Endothelial cell of umbilical vein (primary cell): ENCODE measurements around the gene AKT1. TPM values are rescaled to one million over a fixed set of nuclear protein-coding genes. Genes with fewer than 3 reads are reported as not detected.

Experiments used
- BruUV-seq: library from RNA; stranded (reverse); fragments of 400-500 nt; replicated peaks from 2 replicates; lab custom pipeline; 2021; lab: Mats Ljungman, UMichigan
- CTCF ChIA-PET: fragments of 300-600, 350-600 bp; sonication (Branson Sonifier 250); formaldehyde crosslinking; loops from one replicate; lab custom pipeline; 2021; ENCODE audit warnings: antibody characterized with exemption, inconsistent platforms; lab: Charles Lee
- POLR2A ChIA-PET: fragments of 300-600, 350-600 bp; sonication (Branson Sonifier 250); formaldehyde crosslinking; loops from one replicate; lab custom pipeline; 2021; ENCODE audit warnings: antibody characterized with exemption, inconsistent platforms; lab: Charles Lee
- DNase-seq: peaks from one replicate; pipeline ENCODE4 v3.0.0-alpha.2; 2011; ENCODE audit warnings: low read depth, low spot score
- FAIRE-seq: peaks from 2 replicates; lab custom pipeline; 2011; peaks lifted over from hg19 to GRCh38; lab: Jason Lieb, UNC
- H2AFZ ChIP-seq: 2 replicates; pipeline ENCODE4 v1.6.0; 2012; ENCODE audit warnings: low read depth, low read length, control low read depth, inconsistent platforms
- H3K27ac ChIP-seq: 2 replicates; pipeline ENCODE4 v1.5.1; 2011; ENCODE audit warnings: low read depth, mild to moderate bottlenecking, control low read depth, low read length, moderate library complexity; ENCODE audit not compliant: insufficient read depth
- H3K27me3 ChIP-seq, 2 experiments: 2 replicates each; pipeline versions ENCODE4 v1.6.0 to v1.6.1; 2011; ENCODE audit warnings: low read length in 2 of 2, mixed read lengths in 1 of 2; ENCODE audit not compliant: control insufficient read depth in 2 of 2, insufficient read depth in 2 of 2
- H3K36me3 ChIP-seq, 2 experiments: 2 replicates in 1 of 2; 3 replicates in 1 of 2; pipeline ENCODE4 v1.5.1; 2011; ENCODE audit warnings: low read length in 2 of 2, mild to moderate bottlenecking in 1 of 2, moderate library complexity in 1 of 2; ENCODE audit not compliant: control insufficient read depth in 2 of 2, insufficient read depth in 2 of 2; ENCODE audit errors: extremely low read depth in 1 of 2
- H3K4me1 ChIP-seq: 3 replicates; pipeline ENCODE4 v1.5.1; 2011; ENCODE audit warnings: mild to moderate bottlenecking, low read length; ENCODE audit not compliant: control insufficient read depth, insufficient read depth; ENCODE audit errors: extremely low read depth
- H3K4me2 ChIP-seq: 2 replicates; pipeline ENCODE4 v1.6.1; 2011; ENCODE audit warnings: low read length, control low read depth, mixed read lengths; ENCODE audit not compliant: insufficient read depth
- H3K4me3 ChIP-seq, 3 experiments: fragments of 200-600 bp in 1 of 3; sonication (generic), shearing (Covaris generic) in 1 of 3; replicated peaks in 1 of 3; 2 replicates each; pipeline ENCODE4 v1.5.1; 2011 to 2016; ENCODE audit warnings: control low read depth in 3 of 3, low read length in 3 of 3, mild to moderate bottlenecking in 2 of 3, inconsistent platforms in 1 of 3, low read depth in 1 of 3, moderate library complexity in 1 of 3; ENCODE audit not compliant: insufficient read depth in 1 of 3
- H3K79me2 ChIP-seq: 2 replicates; pipeline ENCODE4 v1.6.0; 2012; ENCODE audit warnings: low read length, inconsistent platforms; ENCODE audit not compliant: control insufficient read depth, insufficient read depth
- H3K9ac ChIP-seq: replicated peaks from 2 replicates; pipeline ENCODE3; 2011; ENCODE audit warnings: low read length, control low read depth; ENCODE audit not compliant: insufficient read depth; ENCODE audit errors: extremely low read depth
- H3K9me1 ChIP-seq: replicated peaks from 3 replicates; pipeline ENCODE4 v1.6.0; 2011; ENCODE audit warnings: mild to moderate bottlenecking, low read length; ENCODE audit not compliant: control insufficient read depth, insufficient read depth; ENCODE audit errors: extremely low read depth
- H3K9me3 ChIP-seq: replicated peaks from 2 replicates; pipeline ENCODE4 v1.5.1; 2012; ENCODE audit warnings: low read length, inconsistent platforms; ENCODE audit not compliant: control insufficient read depth, insufficient read depth
- H4K20me1 ChIP-seq: replicated peaks from 2 replicates; pipeline ENCODE3; 2011; ENCODE audit warnings: mild to moderate bottlenecking, low read length; ENCODE audit not compliant: control insufficient read depth, insufficient read depth; ENCODE audit errors: extremely low read depth
- EZH2 ChIP-seq: IDR thresholded peaks from 2 replicates; pipeline ENCODE4 v1.6.1; 2012; ENCODE audit warnings: borderline replicate concordance, low read depth, mild to moderate bottlenecking, moderate library complexity, low read length, inconsistent platforms; ENCODE audit not compliant: severe bottlenecking
- FOS ChIP-seq: IDR thresholded peaks from 2 replicates; pipeline ENCODE4 v1.6.1; 2011; ENCODE audit warnings: mild to moderate bottlenecking, low read length, moderate library complexity, borderline replicate concordance; ENCODE audit not compliant: insufficient read depth
- GATA2 ChIP-seq: IDR thresholded peaks from 2 replicates; pipeline ENCODE4 v1.7.0; 2011; ENCODE audit warnings: low read depth, mild to moderate bottlenecking, moderate library complexity, mixed read lengths, low read length; ENCODE audit not compliant: insufficient read length, insufficient read depth
- JUN ChIP-seq: IDR thresholded peaks from 2 replicates; pipeline ENCODE4 v1.6.1; 2011; ENCODE audit warnings: borderline replicate concordance, low read depth; ENCODE audit not compliant: insufficient read length, insufficient read depth
- MAX ChIP-seq: IDR thresholded peaks from 2 replicates; pipeline ENCODE4 v1.6.1; 2011; ENCODE audit not compliant: insufficient read depth, insufficient read length
- MYC ChIP-seq: IDR thresholded peaks from one replicate; pipeline ENCODE4 v1.6.1; 2011; ENCODE audit warnings: mild to moderate bottlenecking, low read depth, low read length
- POLR2A ChIP-seq: IDR thresholded peaks from 2 replicates; pipeline ENCODE4 v1.6.1; 2012; ENCODE audit warnings: low read depth, mild to moderate bottlenecking, control low read depth, low read length
- POLR2AphosphoS5 ChIP-seq: IDR thresholded peaks from 2 replicates; pipeline ENCODE4 v1.6.1; 2012; ENCODE audit warnings: low read depth, mild to moderate bottlenecking, control low read depth, low read length, moderate library complexity; ENCODE audit not compliant: insufficient read depth
- dilution Hi-C: fragments of 300-500 bp; cut with MboI; formaldehyde crosslinking; loops from one replicate; pipeline ENCODE4 v1.15.0; 2019; ENCODE audit warnings: low sequenced_read_pairs; ENCODE audit not compliant: extremely low pct_ligation_motif_present
- intact Hi-C: fragments of 100-400 bp; cut with micrococcal nuclease; formaldehyde crosslinking; loops from one replicate; pipeline ENCODE4 v1.10.0; 2022
- polyA plus RNA-seq, 4 experiments: library from polyadenylated mRNA; depleted of rRNA in 3 of 4; stranded (reverse) in 3 of 4; unstranded in 1 of 4; fragments of >200 nt; gene quantifications; 2 replicates each; pipeline versions ENCODE4 v1.2.1 to v1.2.3, GENCODE V29; 2011 to 2012; ENCODE audit warnings: missing spikeins in 1 of 4
- total RNA-seq: library from RNA; stranded (reverse); gene quantifications from 2 replicates; pipeline ENCODE4 v1.2.3, GENCODE V29; 2021
- TF ChIP-seq, protein P1 (sequence below), 2 donors: IDR thresholded peaks; 1 replicate in 1 of 2; 2 replicates in 1 of 2; pipeline ENCODE4 v1.5.1; 2011; ENCODE audit warnings: low read length in 2 of 2, mild to moderate bottlenecking in 2 of 2, moderate library complexity in 2 of 2, control low read depth in 1 of 2, inconsistent platforms in 1 of 2, low read depth in 1 of 2; ENCODE audit not compliant: insufficient read depth in 1 of 2; ENCODE audit errors: extremely low read depth in 1 of 2

The AKT1 gene
- total and polyA plus RNA-seq, 2 donors (not counting 3 experiments of a cell fraction or from before 2014, with no cell fraction given): 177 to 191 TPM

GRCh38 chr14:104722938-104723650 is 72.5 kb downstream of the AKT1 start:
- Histone ChIP-seq H3K9me3 (no peaks in the 10 kb centered on the region), H3K4me3 (no peak overlapping the region), H4K20me1 (no peaks in the 10 kb centered on the region), H3K79me2 (no peaks in the 10 kb centered on the region), H3K27ac (no peak overlapping the region), H3K4me1 (peaks cover 5% of the 10 kb centered on the region), H3K27me3 (no peaks in the 10 kb centered on the region), H2AFZ (no peak overlapping the region), H3K9me1 (no peaks in the 10 kb centered on the region), H3K9ac (no peak overlapping the region), H3K4me2 (no peak overlapping the region), H3K36me3 (peaks cover 0 to 8% of the 10 kb centered on the region in 2 experiments)
- DNase-seq (no peak), FAIRE-seq (no peak)
- CTCF ChIA-PET: interaction anchor here (0.7 to 1.6 kb wide), 4 partner anchors 9 to 32 kb away, joined by 3 to 5 read pairs (median 3); no protein-coding TSS in a partner anchor
- POLR2A ChIA-PET: no interaction called here
- no TSS peak for BruUV-seq
- TF ChIP-seq GATA2 (no peak), EZH2 (no peak), POLR2AphosphoS5 (no peak), MYC (no peak), FOS (no peak), MAX (no peak), JUN (no peak), POLR2A (no peak)
- TF ChIP-seq, protein P1, sequence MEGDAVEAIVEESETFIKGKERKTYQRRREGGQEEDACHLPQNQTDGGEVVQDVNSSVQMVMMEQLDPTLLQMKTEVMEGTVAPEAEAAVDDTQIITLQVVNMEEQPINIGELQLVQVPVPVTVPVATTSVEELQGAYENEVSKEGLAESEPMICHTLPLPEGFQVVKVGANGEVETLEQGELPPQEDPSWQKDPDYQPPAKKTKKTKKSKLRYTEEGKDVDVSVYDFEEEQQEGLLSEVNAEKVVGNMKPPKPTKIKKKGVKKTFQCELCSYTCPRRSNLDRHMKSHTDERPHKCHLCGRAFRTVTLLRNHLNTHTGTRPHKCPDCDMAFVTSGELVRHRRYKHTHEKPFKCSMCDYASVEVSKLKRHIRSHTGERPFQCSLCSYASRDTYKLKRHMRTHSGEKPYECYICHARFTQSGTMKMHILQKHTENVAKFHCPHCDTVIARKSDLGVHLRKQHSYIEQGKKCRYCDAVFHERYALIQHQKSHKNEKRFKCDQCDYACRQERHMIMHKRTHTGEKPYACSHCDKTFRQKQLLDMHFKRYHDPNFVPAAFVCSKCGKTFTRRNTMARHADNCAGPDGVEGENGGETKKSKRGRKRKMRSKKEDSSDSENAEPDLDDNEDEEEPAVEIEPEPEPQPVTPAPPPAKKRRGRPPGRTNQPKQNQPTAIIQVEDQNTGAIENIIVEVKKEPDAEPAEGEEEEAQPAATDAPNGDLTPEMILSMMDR (IDR thresholded peaks at IDR 0.05; ENCODE audit: extremely low read depth in 1 of 2, insufficient read depth in 1 of 2, low read depth in 1 of 2, low read length in 2 of 2): no peak
- dilution Hi-C loops (no loop called here), intact Hi-C loops (no loop called here)
